Urinary bladder (tissue), 4 donors: Measurements from ENCODE around the gene FBXL16. TPM values are rescaled to one million over a fixed set of nuclear protein-coding genes. Genes with fewer than 3 reads are reported as not detected.
"Not testable (repeated sequence)": the region's sequence is repeated elsewhere in the genome, so short reads cannot be mapped to it uniquely, and the experiment has no call there.

ENCODE experiments used
- DNase-seq: peaks from one replicate; pipeline ENCODE4 v3.0.0-alpha.2; 2015; ENCODE audit errors: extremely low spot score
- H3K27ac ChIP-seq: one replicate; pipeline ENCODE4 v1.5.1; 2013; ENCODE audit warnings: low read depth, mild to moderate bottlenecking, moderate library complexity
- H3K36me3 ChIP-seq: one replicate; pipeline ENCODE4 v1.6.1; 2013; ENCODE audit warnings: mild to moderate bottlenecking, moderate library complexity; ENCODE audit not compliant: insufficient read depth
- H3K4me1 ChIP-seq: one replicate; pipeline ENCODE4 v1.6.1; 2013; ENCODE audit warnings: mild to moderate bottlenecking, moderate library complexity; ENCODE audit not compliant: insufficient read depth
- H3K4me3 ChIP-seq: one replicate; pipeline ENCODE4 v1.5.1; 2013; ENCODE audit warnings: low read depth, low read length
- whole genome bisulfite sequencing: extraction: QIAGEN DNeasy Blood & Tissue Kit; methylation state at CpG from one replicate; pipeline ENCODE4 v1.1.7; 2013; 5-methylcytosine and 5-hydroxymethylcytosine counted together
- polyA plus RNA-seq: library from polyadenylated mRNA; stranded (reverse); fragments of 200-250 nt; gene quantifications from one replicate; pipeline ENCODE4 v1.2.3, GENCODE V29; 2013
- total RNA-seq: library from RNA; depleted of rRNA; stranded (reverse); fragments of >200 nt; gene quantifications from one replicate; pipeline ENCODE4 v1.2.3, GENCODE V29; 2014
- donor health status: healthy with polysubstance abuse.
- donor health status: healthy.

The FBXL16 gene
- total and polyA plus RNA-seq, 2 donors: 0.26 to 0.68 TPM

DNA sequence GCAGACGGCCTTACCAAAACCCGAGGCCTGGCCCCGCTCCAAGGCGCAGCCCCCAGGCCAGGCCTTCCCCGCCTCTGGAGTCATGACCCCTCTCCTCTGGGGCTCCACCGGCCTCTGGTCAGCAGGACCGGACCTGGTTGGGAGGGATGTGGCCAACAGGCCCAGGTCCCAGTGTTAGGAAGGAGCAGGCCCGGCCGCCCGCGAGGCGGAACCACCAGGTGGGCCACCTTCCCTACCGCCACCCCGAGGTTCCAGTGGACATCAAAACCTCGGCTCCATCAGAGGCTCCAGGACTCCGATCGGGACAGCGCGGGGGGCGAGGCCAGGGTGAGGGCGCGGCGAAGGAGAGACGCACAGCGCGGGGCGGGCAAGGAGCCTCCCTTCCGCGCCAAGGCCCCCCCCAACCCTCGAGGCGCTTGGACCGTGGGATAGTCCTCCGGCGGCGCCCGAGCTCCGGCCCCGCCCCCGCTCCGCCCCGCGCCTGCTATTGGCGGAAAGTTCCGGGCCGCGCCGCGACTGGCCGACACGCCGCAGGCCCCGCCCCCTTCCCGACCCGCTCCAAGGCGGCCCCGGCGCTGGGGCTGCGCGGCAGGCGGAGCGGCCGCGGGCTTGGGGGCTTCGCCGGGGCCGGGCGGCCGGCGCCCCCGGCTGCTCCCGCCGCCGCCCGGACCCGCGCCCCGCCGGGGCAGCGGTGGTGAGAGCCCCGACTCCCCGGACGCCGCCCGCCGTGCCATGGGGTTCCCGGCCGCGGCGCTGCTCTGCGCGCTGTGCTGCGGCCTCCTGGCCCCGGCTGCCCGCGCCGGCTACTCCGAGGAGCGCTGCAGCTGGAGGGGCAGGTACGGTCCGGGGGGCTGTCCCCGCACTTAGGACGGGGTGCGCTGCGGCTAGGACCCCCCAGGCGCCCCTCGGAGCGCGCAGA, 9.2 kb upstream of the FBXL16 start, which contains the start of gene METRN:
Gene METRN (plus strand): TSS at position 561 of the 919 bp plus-strand sequence. CDS start 172 bp downstream, at position 733.
- Histone ChIP-seq H3K4me1 (peaks cover 5% of the 10 kb centered on the region), H3K36me3 (no peaks in the 10 kb centered on the region), H3K27ac (no peak within 1 kb of the TSS), H3K4me3 (peak within 1 kb of the TSS; percentile 70)
- no peak for DNase-seq
- WGBS: 5% methylated on average over 108 of the region's 108 CpGs

DNA sequence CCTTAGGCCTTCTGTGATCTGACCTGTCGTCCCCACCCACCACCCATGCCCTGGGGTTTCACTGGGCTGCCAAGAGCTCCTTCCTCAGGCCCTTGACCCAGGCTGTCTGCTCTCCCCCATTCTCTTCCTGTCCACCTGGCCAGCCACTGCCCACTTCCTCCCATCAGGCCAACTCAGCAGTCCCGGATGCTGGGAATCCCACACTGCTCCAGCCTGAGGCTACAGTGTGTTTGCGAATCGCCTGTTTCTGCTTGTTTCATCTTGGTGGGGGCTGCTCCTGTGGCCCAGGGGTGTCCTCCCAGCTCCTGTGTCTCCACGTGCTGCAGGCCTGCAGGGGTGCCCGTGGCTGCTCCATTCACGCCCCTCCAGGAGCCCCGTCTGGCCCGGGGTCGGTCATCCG, 8.5 kb upstream of the FBXL16 start:
- DNase-seq: no peak
- Histone ChIP-seq H3K27ac (no peak overlapping the region), H3K4me3 (no peak overlapping the region), H3K4me1 (peaks cover 5% of the 10 kb centered on the region), H3K36me3 (no peaks in the 10 kb centered on the region)
- WGBS: 78% methylated on average over 11 of the region's 11 CpGs

DNA sequence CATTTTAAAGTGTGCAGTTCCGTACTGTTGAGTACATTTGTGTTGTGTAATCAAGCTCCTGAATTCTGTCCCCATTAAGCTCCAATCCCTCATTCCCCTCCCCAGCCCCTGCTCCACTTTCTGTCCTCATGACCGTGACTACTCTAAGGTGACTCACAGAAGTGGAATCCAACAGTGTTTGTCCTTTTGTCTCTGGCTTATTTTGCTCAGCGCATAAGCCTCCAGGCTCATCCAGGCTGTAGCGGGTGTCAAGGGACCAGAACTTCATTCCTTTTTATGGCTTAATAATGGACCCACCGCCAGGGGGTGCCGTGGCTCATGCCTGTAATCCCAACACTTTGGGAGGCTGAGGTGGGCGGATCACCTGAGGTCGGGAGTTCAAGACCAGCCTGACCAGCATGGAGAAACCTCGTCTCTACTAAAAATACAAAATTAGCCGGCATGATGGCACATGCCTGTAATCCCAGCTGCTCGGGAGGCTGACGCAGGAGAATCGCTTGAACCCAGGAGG, 7.2 kb upstream of the FBXL16 start:
- not testable (repeated sequence) for H3K36me3 ChIP-seq, H3K4me3 ChIP-seq, H3K27ac ChIP-seq, DNase-seq, H3K4me1 ChIP-seq
- WGBS: 54% methylated on average over 13 of the region's 13 CpGs

DNA sequence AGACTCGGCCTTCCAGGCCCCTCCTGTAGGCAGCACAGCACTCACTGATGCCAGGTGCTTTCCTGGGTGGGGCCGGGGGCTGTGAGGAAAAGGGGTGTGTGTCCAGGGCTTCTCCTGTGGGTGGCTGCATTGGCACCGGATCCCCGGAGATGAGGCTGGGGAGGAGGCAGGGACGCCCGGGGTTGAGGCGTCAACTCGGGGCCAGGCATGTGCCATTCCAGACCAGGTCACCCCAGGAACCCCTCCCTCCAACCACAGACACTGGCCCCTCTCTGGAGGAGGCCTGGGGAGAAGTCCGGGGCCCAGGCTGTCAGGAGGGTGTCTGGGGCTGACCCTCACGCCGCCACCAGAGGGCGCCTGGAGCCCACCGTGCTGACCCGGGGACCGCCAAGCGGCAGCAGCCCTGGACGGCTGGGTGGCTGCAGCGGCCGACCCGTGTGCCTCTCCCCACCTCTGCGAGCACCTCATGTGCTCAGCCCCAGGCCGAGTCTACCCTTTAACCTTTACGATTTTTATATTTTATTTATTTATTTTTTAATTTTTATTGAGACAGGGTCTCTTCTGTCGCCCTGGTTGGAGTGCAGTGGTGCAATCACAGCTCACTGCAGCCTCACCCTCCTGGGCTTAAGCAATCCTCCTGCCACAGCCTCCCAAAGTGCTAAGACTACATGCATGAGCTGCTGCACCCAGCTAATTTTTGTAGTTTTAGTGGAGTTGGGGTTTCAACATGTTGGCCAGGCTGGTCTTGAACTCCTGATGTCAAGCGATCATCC, 6.1 kb upstream of the FBXL16 start:
- no peak for DNase-seq

GRCh38 chr16:711084-711483, 5.5 kb upstream of the FBXL16 start:
- H3K36me3 ChIP-seq: no peaks in the 10 kb centered on the region
- 78% methylated on average over 12 of the region's 12 CpGs for WGBS
- DNase-seq: no peak
- H3K27ac ChIP-seq: no peak overlapping the region
- H3K4me1 ChIP-seq: peaks cover 5% of the 10 kb centered on the region
- no peak overlapping the region for H3K4me3 ChIP-seq

More for the DNA sequence above, 6.1 kb upstream of the FBXL16 start:
- Histone ChIP-seq H3K4me1 (peaks cover 5% of the 10 kb centered on the region), H3K27ac (no peak overlapping the region), H3K4me3 (no peak overlapping the region), H3K36me3 (no peaks in the 10 kb centered on the region)
- WGBS: 11% methylated on average over 25 of the region's 25 CpGs

DNA sequence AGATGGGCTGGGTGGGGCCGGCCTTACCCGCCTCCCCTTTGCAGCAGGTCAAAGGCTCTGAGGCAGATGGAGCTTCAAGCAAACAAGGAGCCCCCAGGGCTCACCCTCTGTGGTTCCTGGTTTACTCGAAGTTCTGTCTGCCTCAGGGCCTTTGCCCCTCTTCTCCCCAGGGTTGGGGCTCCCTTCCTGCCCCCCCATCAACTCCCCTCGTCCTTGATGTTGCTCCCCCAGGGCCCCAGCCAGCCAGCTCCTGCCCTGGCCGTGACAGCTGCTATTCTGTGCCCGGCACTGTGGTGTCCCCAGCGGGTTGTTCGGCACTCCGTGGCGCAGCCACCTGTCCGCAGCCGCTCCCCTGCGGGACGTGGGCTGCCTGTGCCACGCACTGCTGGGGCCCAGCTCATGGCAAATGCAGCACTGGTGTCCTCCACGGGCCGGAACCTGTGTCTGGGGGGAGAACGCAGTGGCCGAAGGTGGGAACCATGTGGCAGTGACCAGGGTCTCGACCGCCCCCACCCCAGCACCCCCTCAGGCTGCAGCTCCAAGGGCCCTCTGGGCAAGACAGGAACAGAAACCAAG, 5.0 kb upstream of the FBXL16 start:
- DNase-seq: no peak
- H3K36me3 ChIP-seq: no peaks in the 10 kb centered on the region
- no peak overlapping the region for H3K27ac ChIP-seq
- H3K4me1 ChIP-seq: peaks cover 3% of the 10 kb centered on the region
- WGBS: 75% methylated on average over 21 of the region's 21 CpGs
- no peak overlapping the region for H3K4me3 ChIP-seq

- 19% methylated on average over 30 of the region's 30 CpGs for WGBS
Observed at GRCh38 chr16:709566-710499, 4.2 kb upstream of the FBXL16 start.

GRCh38 chr16:708959-709358, 3.4 kb upstream of the FBXL16 start:
- no peak for DNase-seq
- WGBS: 76% methylated on average over 4 of the region's 4 CpGs
- no peaks in the 10 kb centered on the region for H3K36me3 ChIP-seq
- H3K27ac ChIP-seq: no peak overlapping the region
- peaks cover 3% of the 10 kb centered on the region for H3K4me1 ChIP-seq
- H3K4me3 ChIP-seq: no peak overlapping the region

More at GRCh38 chr16:709566-710499, 4.2 kb upstream of the FBXL16 start:
- no peak overlapping the region for H3K4me3 ChIP-seq
- H3K4me1 ChIP-seq: peaks cover 3% of the 10 kb centered on the region
- H3K27ac ChIP-seq: no peak overlapping the region
- no peaks in the 10 kb centered on the region for H3K36me3 ChIP-seq
- no peak for DNase-seq

DNA sequence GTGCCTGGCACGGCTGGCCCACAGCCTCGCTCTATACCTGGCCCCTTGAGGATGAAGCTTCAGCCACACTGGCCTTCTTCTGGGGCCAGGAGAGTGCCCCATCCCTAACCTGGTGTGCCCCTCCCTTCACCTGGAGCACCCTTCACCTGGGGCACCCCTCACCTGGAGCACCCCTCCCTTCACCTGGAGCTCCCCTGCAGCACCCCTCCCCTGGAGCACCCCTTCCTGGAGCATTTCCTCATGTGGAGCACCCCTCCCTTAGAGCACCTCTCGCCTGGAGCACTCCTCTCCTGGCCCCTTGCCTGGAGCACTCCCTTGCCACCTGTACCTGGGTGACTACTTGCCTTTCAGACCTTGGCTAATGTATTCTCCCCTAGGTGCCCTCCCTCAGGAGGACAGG, 2.4 kb upstream of the FBXL16 start:
- 55% methylated on average over 3 of the region's 3 CpGs for WGBS
- DNase-seq: no peak
- Histone ChIP-seq H3K4me1 (peaks cover 3% of the 10 kb centered on the region), H3K27ac (no peak overlapping the region), H3K4me3 (no peak overlapping the region), H3K36me3 (no peaks in the 10 kb centered on the region)

GRCh38 chr16:707062-707538, 1.5 kb upstream of the FBXL16 start:
- H3K36me3 ChIP-seq: no peaks in the 10 kb centered on the region
- no peak for DNase-seq
- WGBS: 40% methylated on average over 14 of the region's 14 CpGs
- no peak overlapping the region for H3K4me3 ChIP-seq
- no peak overlapping the region for H3K27ac ChIP-seq
- H3K4me1 ChIP-seq: peaks cover 3% of the 10 kb centered on the region

- Histone ChIP-seq H3K4me3 (no peak overlapping the region), H3K4me1 (peaks cover 3% of the 10 kb centered on the region), H3K36me3 (no peaks in the 10 kb centered on the region), H3K27ac (no peak overlapping the region)
- WGBS: 4% methylated on average over 49 of the region's 49 CpGs
- no peak for DNase-seq
Observed at GRCh38 chr16:706189-707061, 824 bp upstream of the FBXL16 start.
